A549 (cell line): ENCODE data around the gene SDC3.

Experiments
- CBX2 ChIP-seq: fragments of 200-600 bp; sonication (generic); IDR thresholded peaks from 2 replicates; pipeline ENCODE4 v1.6.1; 2016; ENCODE audit warnings: low read depth, mild to moderate bottlenecking, borderline replicate concordance
- HDAC2 ChIP-seq: fragments of 200-600 bp; sonication (generic); IDR thresholded peaks from 2 replicates; pipeline ENCODE4 v1.6.1; 2016
- JUN ChIP-seq, 2 experiments: fragments of >200 bp; sonication (Bioruptor Twin); formaldehyde crosslinking; IDR thresholded peaks; 2 replicates in 1 of 2; 3 replicates in 1 of 2; pipeline ENCODE4 v1.6.1; 2016 to 2017
- NPAS2 ChIP-seq: fragments of 250-450 bp; sonication (Bioruptor Pico); IDR thresholded peaks from 2 replicates; pipeline ENCODE4 v1.8.0; 2022; ENCODE audit warnings: mild to moderate bottlenecking, moderate library complexity, borderline replicate concordance
- POLR2A ChIP-seq: IDR thresholded peaks from 2 replicates; pipeline ENCODE4 v1.6.1; 2012; ENCODE audit warnings: mild to moderate bottlenecking, low read length
- RAD21 ChIP-seq, 2 experiments: fragments of >200 bp in 1 of 2; sonication (Bioruptor Twin) in 1 of 2; formaldehyde crosslinking in 1 of 2; IDR thresholded peaks in 1 of 2; conservative IDR thresholded peaks in 1 of 2; 2 replicates in 1 of 2; 3 replicates in 1 of 2; pipeline ENCODE4 v1.6.1; 2012 to 2018; ENCODE audit warnings: inconsistent platforms in 1 of 2
- TF ChIP-seq, protein P1 (sequence below): fragments of >200 bp; sonication (Bioruptor Twin); formaldehyde crosslinking; IDR thresholded peaks from 3 replicates; pipeline ENCODE4 v1.5.1; 2016

DNA sequence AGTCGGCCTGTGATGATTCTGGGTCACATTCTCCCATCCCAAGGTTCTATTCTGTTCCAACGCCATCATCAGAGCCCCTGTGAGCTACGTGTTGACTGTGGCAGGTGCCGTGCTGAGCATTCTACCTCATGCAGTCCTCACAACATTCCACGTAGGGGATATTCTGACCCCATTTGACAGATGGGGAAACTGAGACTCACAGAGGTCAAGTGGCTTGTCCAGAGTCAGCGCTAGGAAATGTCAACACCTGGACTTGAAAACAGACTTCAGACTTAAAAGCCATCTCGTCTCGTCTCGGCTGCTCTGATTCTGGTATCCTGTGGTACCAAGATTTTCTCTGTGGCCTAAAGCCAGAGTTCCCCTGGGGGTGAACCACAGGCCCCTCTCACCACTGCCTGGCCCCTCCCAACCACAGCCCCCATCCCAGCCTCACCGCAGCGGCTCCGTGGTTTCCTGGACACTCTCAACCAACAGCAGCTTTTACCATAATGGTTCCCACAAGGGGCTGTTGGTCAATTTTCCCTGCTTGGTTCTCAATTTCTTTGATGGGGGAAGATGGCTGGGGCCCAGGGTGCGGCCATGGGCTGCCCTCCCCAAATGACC, 39.6 kb downstream of the SDC3 start:
- no peak for TF ChIP-seq CBX2
- TF ChIP-seq RAD21 (conservative IDR thresholded peaks at IDR 0.05 in 1 of 2, IDR thresholded peaks at IDR 0.05 in 1 of 2) = no peak
- TF ChIP-seq, protein P1, sequence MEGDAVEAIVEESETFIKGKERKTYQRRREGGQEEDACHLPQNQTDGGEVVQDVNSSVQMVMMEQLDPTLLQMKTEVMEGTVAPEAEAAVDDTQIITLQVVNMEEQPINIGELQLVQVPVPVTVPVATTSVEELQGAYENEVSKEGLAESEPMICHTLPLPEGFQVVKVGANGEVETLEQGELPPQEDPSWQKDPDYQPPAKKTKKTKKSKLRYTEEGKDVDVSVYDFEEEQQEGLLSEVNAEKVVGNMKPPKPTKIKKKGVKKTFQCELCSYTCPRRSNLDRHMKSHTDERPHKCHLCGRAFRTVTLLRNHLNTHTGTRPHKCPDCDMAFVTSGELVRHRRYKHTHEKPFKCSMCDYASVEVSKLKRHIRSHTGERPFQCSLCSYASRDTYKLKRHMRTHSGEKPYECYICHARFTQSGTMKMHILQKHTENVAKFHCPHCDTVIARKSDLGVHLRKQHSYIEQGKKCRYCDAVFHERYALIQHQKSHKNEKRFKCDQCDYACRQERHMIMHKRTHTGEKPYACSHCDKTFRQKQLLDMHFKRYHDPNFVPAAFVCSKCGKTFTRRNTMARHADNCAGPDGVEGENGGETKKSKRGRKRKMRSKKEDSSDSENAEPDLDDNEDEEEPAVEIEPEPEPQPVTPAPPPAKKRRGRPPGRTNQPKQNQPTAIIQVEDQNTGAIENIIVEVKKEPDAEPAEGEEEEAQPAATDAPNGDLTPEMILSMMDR = no peak
- TF ChIP-seq HDAC2 = no peak
- TF ChIP-seq JUN (IDR thresholded peaks at IDR 0.05) = no peak
- TF ChIP-seq POLR2A = no peak
- TF ChIP-seq NPAS2 (CRISPR knock-in tag) = no peak
